Measurements from ENCODE around the gene INAFM2. TPM values are rescaled to one million over a fixed set of nuclear protein-coding genes. Genes with fewer than 3 reads are reported as not detected.

Gene INAFM2
- total and polyA plus RNA-seq, 2 of the 4 experiments (the other 2 are of a cell fraction): 10.4 to 14.0 TPM

DNA sequence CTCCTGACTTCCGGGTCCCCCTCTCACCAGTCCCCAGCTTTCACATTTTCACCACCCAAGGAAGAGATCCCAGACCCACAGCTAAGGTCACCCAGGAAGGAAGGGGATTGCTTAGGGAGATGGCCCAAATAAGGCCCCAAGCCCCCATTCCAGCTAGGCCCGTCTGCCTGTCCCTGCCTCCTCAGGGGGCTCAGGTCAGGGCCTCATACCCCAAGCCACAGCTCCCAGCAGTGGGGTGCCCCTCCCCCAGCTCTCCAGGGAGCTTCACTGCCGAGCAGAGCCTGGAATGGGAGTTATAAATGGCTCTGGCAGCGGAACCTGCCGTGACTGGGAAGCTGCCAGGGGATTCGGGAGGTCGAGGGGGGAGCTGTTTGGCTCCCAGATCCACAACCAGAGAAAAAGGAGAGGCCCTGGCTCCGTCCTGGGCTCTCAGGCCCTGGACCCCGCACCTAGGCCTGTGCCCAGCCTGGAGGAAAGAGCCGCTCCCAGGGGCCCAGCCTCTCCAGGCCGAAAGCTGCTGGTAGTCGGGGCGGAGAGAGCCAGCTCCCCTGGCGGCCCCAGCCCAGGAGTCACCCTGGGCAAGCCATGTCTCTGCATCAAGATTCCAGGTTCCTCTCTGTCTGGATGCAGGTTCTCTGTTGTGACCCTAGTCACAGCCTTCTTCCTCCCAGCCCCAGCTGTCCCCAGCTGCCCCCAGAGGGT lies 16.7 kb downstream of the INAFM2 start:
- H3K4me3 ChIP-seq (ENCODE audit: insufficient read depth, low read depth, low read length): peak overlapping the region; percentile 45
- dilution Hi-C loops (cut with HindIII; ENCODE audit: low sequenced_read_pairs, unreplicated experiment) (no loop called here), intact Hi-C loops (cut with micrococcal nuclease) (loop anchor here (1.0 to 2.0 kb wide), 2 partner anchors 19 to 81 kb away; partner anchors contain the start of gene DISP2)

More for the DNA sequence above, 16.7 kb downstream of the INAFM2 start:
- H3K4ac ChIP-seq (ENCODE audit: low read depth, low read length): peak overlapping the region; percentile 100
- peak overlapping the region; percentile 85 for H3K18ac ChIP-seq (ENCODE audit: low read depth, low read length)
- ChIA-PET CTCF (interaction anchor here (0.8 to 1.4 kb wide), 4 partner anchors 17 to 123 kb away, joined by 3 to 5 read pairs (median 4); partner anchors contain the start of gene INAFM2), POLR2A (ENCODE audit: unreplicated experiment) (interaction anchor here (0.7 to 3.3 kb wide), 3 partner anchors 8 to 12 kb away, joined by 3 to 20 read pairs (median 8); no protein-coding TSS in a partner anchor)
- no peaks in the 10 kb centered on the region for H3K27me3 ChIP-seq (ENCODE audit: control insufficient read depth, insufficient read depth, low read length)
- peak overlapping the region; percentile 99 for H3K56ac ChIP-seq (ENCODE audit: extremely low read depth, insufficient read depth, low read length)
- peak overlapping the region; percentile 97 for H3K27ac ChIP-seq (ENCODE audit: insufficient read depth, low read length)
- peak overlapping the region; percentile 94 for H4K5ac ChIP-seq (ENCODE audit: low read depth, low read length)
- H3K79me1 ChIP-seq (ENCODE audit: low read depth in 1 of 2, low read length in 2 of 2): peaks cover 27 to 51% of the 10 kb centered on the region in 2 experiments; a peak in 3 of 4 replicates
- H4K20me1 ChIP-seq (ENCODE audit: insufficient read depth, low read length): no peaks in the 10 kb centered on the region
- H2BK120ac ChIP-seq (ENCODE audit: low read depth, low read length): peak overlapping the region; percentile 98
- peak overlapping the region; percentile 99 for H4K91ac ChIP-seq (ENCODE audit: insufficient read depth, low read depth, low read length)
- ATAC-seq (ENCODE audit: low read depth) (peak; percentile 24), DNase-seq (peak; percentile 73)
- BruUV-seq (replicated peaks): no TSS peak
- TF ChIP-seq MAFK (IDR thresholded peaks at IDR 0.05; ENCODE audit: low read depth, low read length): no peak
- no peak for TF ChIP-seq CHD1 (IDR thresholded peaks at IDR 0.05; ENCODE audit: low read depth, low read length)
- TF ChIP-seq, protein P1, sequence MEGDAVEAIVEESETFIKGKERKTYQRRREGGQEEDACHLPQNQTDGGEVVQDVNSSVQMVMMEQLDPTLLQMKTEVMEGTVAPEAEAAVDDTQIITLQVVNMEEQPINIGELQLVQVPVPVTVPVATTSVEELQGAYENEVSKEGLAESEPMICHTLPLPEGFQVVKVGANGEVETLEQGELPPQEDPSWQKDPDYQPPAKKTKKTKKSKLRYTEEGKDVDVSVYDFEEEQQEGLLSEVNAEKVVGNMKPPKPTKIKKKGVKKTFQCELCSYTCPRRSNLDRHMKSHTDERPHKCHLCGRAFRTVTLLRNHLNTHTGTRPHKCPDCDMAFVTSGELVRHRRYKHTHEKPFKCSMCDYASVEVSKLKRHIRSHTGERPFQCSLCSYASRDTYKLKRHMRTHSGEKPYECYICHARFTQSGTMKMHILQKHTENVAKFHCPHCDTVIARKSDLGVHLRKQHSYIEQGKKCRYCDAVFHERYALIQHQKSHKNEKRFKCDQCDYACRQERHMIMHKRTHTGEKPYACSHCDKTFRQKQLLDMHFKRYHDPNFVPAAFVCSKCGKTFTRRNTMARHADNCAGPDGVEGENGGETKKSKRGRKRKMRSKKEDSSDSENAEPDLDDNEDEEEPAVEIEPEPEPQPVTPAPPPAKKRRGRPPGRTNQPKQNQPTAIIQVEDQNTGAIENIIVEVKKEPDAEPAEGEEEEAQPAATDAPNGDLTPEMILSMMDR (conservative IDR thresholded peaks at IDR 0.05; ENCODE audit: low read depth, low read length): no peak
- TF ChIP-seq CEBPB (IDR thresholded peaks at IDR 0.05; ENCODE audit: low read depth, low read length): no peak
- TF ChIP-seq, protein P2, sequence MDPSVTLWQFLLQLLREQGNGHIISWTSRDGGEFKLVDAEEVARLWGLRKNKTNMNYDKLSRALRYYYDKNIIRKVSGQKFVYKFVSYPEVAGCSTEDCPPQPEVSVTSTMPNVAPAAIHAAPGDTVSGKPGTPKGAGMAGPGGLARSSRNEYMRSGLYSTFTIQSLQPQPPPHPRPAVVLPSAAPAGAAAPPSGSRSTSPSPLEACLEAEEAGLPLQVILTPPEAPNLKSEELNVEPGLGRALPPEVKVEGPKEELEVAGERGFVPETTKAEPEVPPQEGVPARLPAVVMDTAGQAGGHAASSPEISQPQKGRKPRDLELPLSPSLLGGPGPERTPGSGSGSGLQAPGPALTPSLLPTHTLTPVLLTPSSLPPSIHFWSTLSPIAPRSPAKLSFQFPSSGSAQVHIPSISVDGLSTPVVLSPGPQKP (IDR thresholded peaks at IDR 0.05; ENCODE audit: borderline replicate concordance, low read depth, low read length): no peak
- TF ChIP-seq BHLHE40 (IDR thresholded peaks at IDR 0.05; ENCODE audit: low read depth, low read length): no peak
- peak overlapping the region; percentile 77 for H2AFZ ChIP-seq (replicated peaks; ENCODE audit: low read length, poor library complexity)
- peak overlapping the region; percentile 99 for H3K23ac ChIP-seq (ENCODE audit: low read depth, low read length)
- in situ Hi-C loops (cut with MboI; ENCODE audit: low sequenced_read_pairs): no loop called here
- peaks cover 15% of the 10 kb centered on the region for H3K36me3 ChIP-seq (ENCODE audit: control insufficient read depth, insufficient read depth, low read length)
- peaks cover 22% of the 10 kb centered on the region for H3K9me1 ChIP-seq (ENCODE audit: insufficient read depth, low read length)
- H2BK15ac ChIP-seq (ENCODE audit: low read depth, low read length): peak overlapping the region; percentile 89; the same call in 2 of the 3 replicates
- peak overlapping the region; percentile 81 for H3K9ac ChIP-seq (ENCODE audit: low read depth, low read length)
- H2BK5ac ChIP-seq (ENCODE audit: low read depth, low read length, poor library complexity, severe bottlenecking): peak overlapping the region; percentile 97
- H2BK20ac ChIP-seq (ENCODE audit: low read depth, low read length): peak overlapping the region; percentile 92
- H3K4me2 ChIP-seq (ENCODE audit: low read depth, low read length): peak overlapping the region; percentile 92
- 0% methylated on average over 4 of the region's 14 CpGs; no CpG with 5 or more reads in 1 of the 2 experiments for WGBS, 2 experiments (ENCODE audit: extremely low coverage in 2 of 2, insufficient read length in 1 of 2)
- peak overlapping the region; percentile 98 for H3K14ac ChIP-seq (replicated peaks; ENCODE audit: low read depth, low read length)
- peaks cover 39% of the 10 kb centered on the region for H3K4me1 ChIP-seq (ENCODE audit: control insufficient read depth, insufficient read depth, low read length)
- H3K9me3 ChIP-seq (ENCODE audit: control insufficient read depth, insufficient read depth, low read length): no peaks in the 10 kb centered on the region
- peak overlapping the region; percentile 100 for H2AK9ac ChIP-seq (replicated peaks; ENCODE audit: low read depth, low read length, poor library complexity)
- peak overlapping the region; percentile 100 for H2AK5ac ChIP-seq (ENCODE audit: low read depth, low read length)
- H4K8ac ChIP-seq (ENCODE audit: low read depth in 2 of 2, low read length in 2 of 2): peak overlapping the region; percentile 93 to 97
